Endodermal cell (in vitro differentiated cells): ENCODE data around the gene NXPH4. TPM values are rescaled to one million over a fixed set of nuclear protein-coding genes. Genes with fewer than 3 reads are reported as not detected.

ENCODE experiments used
- DNase-seq: peaks from one replicate; pipeline ENCODE4 v3.0.0-alpha.2; 2017
- H3K27ac ChIP-seq: 2 replicates; pipeline ENCODE4 v1.5.1; 2013; ENCODE audit warnings: mild to moderate bottlenecking, low read depth, low read length, moderate library complexity
- H3K27me3 ChIP-seq: 2 replicates; pipeline ENCODE4 v1.6.1; 2013; ENCODE audit warnings: mild to moderate bottlenecking, low read length, moderate library complexity; ENCODE audit not compliant: insufficient read depth, control insufficient read depth, poor library complexity, severe bottlenecking
- H3K36me3 ChIP-seq: 2 replicates; pipeline ENCODE4 v1.7.0; 2013; ENCODE audit warnings: mild to moderate bottlenecking, low read length, moderate library complexity; ENCODE audit not compliant: control insufficient read depth, insufficient read depth
- H3K4me1 ChIP-seq: one replicate; pipeline ENCODE4 v1.7.0; 2013; ENCODE audit warnings: low read length; ENCODE audit not compliant: control insufficient read depth, insufficient read depth
- H3K4me3 ChIP-seq: 2 replicates; pipeline ENCODE4 v1.5.1; 2013; ENCODE audit warnings: mild to moderate bottlenecking, low read length, moderate library complexity
- H3K9ac ChIP-seq: 2 replicates; pipeline ENCODE4 v1.6.1; 2013; ENCODE audit warnings: mild to moderate bottlenecking, low read length, moderate library complexity; ENCODE audit not compliant: poor library complexity, severe bottlenecking; ENCODE audit errors: extremely low read depth
- H3K9me3 ChIP-seq: 2 replicates; pipeline ENCODE4 v1.6.1; 2013; ENCODE audit warnings: mild to moderate bottlenecking, low read length, moderate library complexity; ENCODE audit not compliant: control insufficient read depth
- H3K27ac Mint-ChIP-seq: 2 replicates; pipeline ENCODE4 v1.8.0; 2020; ENCODE audit warnings: mixed read lengths
- H3K27me3 Mint-ChIP-seq: 2 replicates; pipeline ENCODE4 v1.8.0; 2021; ENCODE audit warnings: mild to moderate bottlenecking, mixed read lengths; ENCODE audit not compliant: insufficient read depth
- H3K36me3 Mint-ChIP-seq: 2 replicates; pipeline ENCODE4 v1.8.0; 2020; ENCODE audit warnings: low read depth, mixed read lengths
- H3K4me1 Mint-ChIP-seq: 2 replicates; pipeline ENCODE4 v1.8.0; 2020; ENCODE audit warnings: mixed read lengths
- H3K4me3 Mint-ChIP-seq: 2 replicates; pipeline ENCODE4 v1.8.0; 2020; ENCODE audit warnings: mild to moderate bottlenecking, moderate library complexity, mixed read lengths
- H3K9me3 Mint-ChIP-seq: 2 replicates; pipeline ENCODE4 v1.8.0; 2020; ENCODE audit warnings: mild to moderate bottlenecking, mixed read lengths
- WGBS, 2 experiments: methylation state at CpG; one replicate each; pipeline versions ENCODE4 v1.1.5 to v1.1.7; 2013; ENCODE audit warnings: missing lambda C conversion rate in 2 of 2, mixed read lengths in 1 of 2; ENCODE audit not compliant: insufficient coverage in 1 of 2, insufficient read length in 1 of 2; 5-methylcytosine and 5-hydroxymethylcytosine counted together
- total RNA-seq, 2 donors: library from RNA; stranded (reverse); fragmentation: NEBNext Ultra II Directional in 1 of 2; extraction: Animal tissue kit (Norgen Biotek cat#: 25700) in 1 of 2; gene quantifications; 2 replicates in 1 of 2; 3 replicates in 1 of 2; pipeline ENCODE4 v1.2.1, GENCODE V29; 2021
- TF ChIP-seq, protein P1 (sequence below): fragments of 200-600 bp; sonication (generic); conservative IDR thresholded peaks from 2 replicates; pipeline ENCODE4 v1.5.0; 2021; ENCODE audit warnings: antibody characterized with exemption, mild to moderate bottlenecking

The NXPH4 gene
- total RNA-seq, 2 donors from 2014 or later: 0.31 to 1.1 TPM

- H3K4me1 Mint-ChIP-seq: peaks cover 22% of the 10 kb centered on the region
These were observed 19.1 kb downstream of the NXPH4 start for GRCh38 chr12:57235728-57236131.

GRCh38 chr12:57236201-57236924, 19.8 kb downstream of the NXPH4 start:
- H3K9me3 ChIP-seq: no peaks in the 10 kb centered on the region
- Mint-ChIP-seq H3K9me3 (no peaks in the 10 kb centered on the region), H3K36me3 (peaks cover 32% of the 10 kb centered on the region), H3K4me3 (no peak overlapping the region), H3K27ac (no peak overlapping the region), H3K27me3 (peaks cover 67% of the 10 kb centered on the region), H3K4me1 (peaks cover 20% of the 10 kb centered on the region)
- no peak overlapping the region for H3K27ac ChIP-seq
- no peak overlapping the region for H3K4me3 ChIP-seq
- peak; percentile 89 for DNase-seq
- TF ChIP-seq, protein P1, sequence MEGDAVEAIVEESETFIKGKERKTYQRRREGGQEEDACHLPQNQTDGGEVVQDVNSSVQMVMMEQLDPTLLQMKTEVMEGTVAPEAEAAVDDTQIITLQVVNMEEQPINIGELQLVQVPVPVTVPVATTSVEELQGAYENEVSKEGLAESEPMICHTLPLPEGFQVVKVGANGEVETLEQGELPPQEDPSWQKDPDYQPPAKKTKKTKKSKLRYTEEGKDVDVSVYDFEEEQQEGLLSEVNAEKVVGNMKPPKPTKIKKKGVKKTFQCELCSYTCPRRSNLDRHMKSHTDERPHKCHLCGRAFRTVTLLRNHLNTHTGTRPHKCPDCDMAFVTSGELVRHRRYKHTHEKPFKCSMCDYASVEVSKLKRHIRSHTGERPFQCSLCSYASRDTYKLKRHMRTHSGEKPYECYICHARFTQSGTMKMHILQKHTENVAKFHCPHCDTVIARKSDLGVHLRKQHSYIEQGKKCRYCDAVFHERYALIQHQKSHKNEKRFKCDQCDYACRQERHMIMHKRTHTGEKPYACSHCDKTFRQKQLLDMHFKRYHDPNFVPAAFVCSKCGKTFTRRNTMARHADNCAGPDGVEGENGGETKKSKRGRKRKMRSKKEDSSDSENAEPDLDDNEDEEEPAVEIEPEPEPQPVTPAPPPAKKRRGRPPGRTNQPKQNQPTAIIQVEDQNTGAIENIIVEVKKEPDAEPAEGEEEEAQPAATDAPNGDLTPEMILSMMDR: no peak
- 53 to 74% methylated on average over 19 to 39 of the region's 40 CpGs for WGBS, 2 experiments
- peaks cover 34% of the 10 kb centered on the region for H3K36me3 ChIP-seq
- H3K9ac ChIP-seq: no peak overlapping the region
- H3K4me1 ChIP-seq: peaks cover 6% of the 10 kb centered on the region
- peaks cover 72% of the 10 kb centered on the region for H3K27me3 ChIP-seq

More at GRCh38 chr12:57235728-57236131, 19.1 kb downstream of the NXPH4 start:
- H3K27ac ChIP-seq: no peak overlapping the region
- Mint-ChIP-seq H3K9me3 (no peaks in the 10 kb centered on the region), H3K4me3 (no peak overlapping the region), H3K27ac (no peak overlapping the region), H3K27me3 (peaks cover 61% of the 10 kb centered on the region), H3K36me3 (peaks cover 34% of the 10 kb centered on the region)
- no peak overlapping the region for H3K9ac ChIP-seq
- TF ChIP-seq, protein P1: no peak
- 80 to 84% methylated on average over 4 to 8 of the region's 8 CpGs for WGBS, 2 experiments
- no peak for DNase-seq
- H3K27me3 ChIP-seq: peaks cover 66% of the 10 kb centered on the region
- no peaks in the 10 kb centered on the region for H3K9me3 ChIP-seq
- H3K4me1 ChIP-seq: peaks cover 11% of the 10 kb centered on the region
- peaks cover 40% of the 10 kb centered on the region for H3K36me3 ChIP-seq
- H3K4me3 ChIP-seq: no peak overlapping the region

- Histone ChIP-seq H3K27me3 (peaks cover 79% of the 10 kb centered on the region), H3K27ac (no peak overlapping the region), H3K4me1 (peaks cover 6% of the 10 kb centered on the region), H3K4me3 (no peak overlapping the region), H3K9ac (no peak overlapping the region), H3K9me3 (no peaks in the 10 kb centered on the region), H3K36me3 (peaks cover 27% of the 10 kb centered on the region)
- DNase-seq: peak; percentile 78
- peaks cover 74% of the 10 kb centered on the region for H3K27me3 Mint-ChIP-seq
- WGBS, 2 experiments: 48 to 51% methylated on average over 4 to 9 of the region's 9 CpGs
- no peak overlapping the region for H3K27ac Mint-ChIP-seq
- H3K9me3 Mint-ChIP-seq: no peaks in the 10 kb centered on the region
- H3K4me1 Mint-ChIP-seq: peaks cover 22% of the 10 kb centered on the region
- no peak overlapping the region for H3K4me3 Mint-ChIP-seq
- TF ChIP-seq, protein P1: no peak
- peaks cover 25% of the 10 kb centered on the region for H3K36me3 Mint-ChIP-seq
These were observed 20.5 kb downstream of the NXPH4 start for GRCh38 chr12:57236925-57237595.
